Measurements from ENCODE around the gene DHX38.
"Not testable (repeated sequence)": the region's sequence is repeated elsewhere in the genome, so short reads cannot be mapped to it uniquely, and the experiment has no call there.

Gene DHX38

DNA sequence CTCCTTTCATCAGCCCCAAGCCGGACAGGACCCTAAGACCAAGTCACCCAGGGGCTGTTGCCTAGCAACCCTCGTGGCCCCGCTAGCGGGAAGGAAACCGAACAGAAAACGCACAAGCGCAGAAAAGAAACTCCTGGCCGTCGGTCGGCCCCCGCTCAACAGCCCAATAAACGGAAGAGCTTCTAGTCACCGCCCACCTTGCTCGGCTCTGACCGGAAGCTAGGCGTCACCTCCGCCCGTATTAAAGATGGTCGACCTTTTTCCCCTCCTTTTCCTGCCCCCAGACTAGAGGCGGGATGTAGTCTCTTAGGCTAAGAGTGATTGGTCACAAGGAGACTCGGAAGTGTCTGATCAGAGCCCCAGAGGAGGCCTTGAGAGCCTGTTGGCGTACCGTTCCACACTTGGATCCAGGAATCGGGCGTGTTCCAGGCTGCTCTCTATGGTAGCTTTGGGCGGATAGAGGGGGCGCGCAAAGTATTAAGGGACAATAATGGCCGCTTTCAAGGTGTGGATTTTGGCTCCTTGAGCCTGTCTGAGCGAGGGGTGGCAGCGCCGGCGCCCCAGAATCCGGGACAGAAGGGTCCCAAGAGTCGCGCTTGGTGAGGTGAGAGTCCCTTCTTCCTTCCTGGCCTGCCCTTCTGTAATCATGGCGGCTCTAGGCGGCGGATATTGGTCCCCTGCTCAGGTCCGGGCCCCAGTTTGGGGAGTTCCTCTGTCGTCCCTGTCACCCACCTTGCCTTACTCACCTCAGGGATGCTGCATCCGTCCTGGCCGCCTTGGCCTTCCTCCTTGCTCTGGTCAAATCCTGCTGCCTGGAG is at the start of gene DHX38, which contains the start of gene TXNL4B:
Gene DHX38 (plus strand): TSS at position 400 of the 818 bp plus-strand sequence. CDS start 2,311 bp downstream, outside the sequence.
Gene TXNL4B (minus strand): TSS at position 173 of the 818 bp plus-strand sequence. CDS start 2,871 bp downstream, outside the sequence.
- Histone ChIP-seq H3K4me3 (ENCODE audit: low read depth, low read length) (peak within 1 kb of the TSS; percentile 98), H3K9ac (ENCODE audit: low read length) (peak within 1 kb of the TSS; percentile 88), H3K9me3 (ENCODE audit: control insufficient read depth, insufficient read depth, low read depth, low read length) (no peaks in the 10 kb centered on the region), H3K4me1 (ENCODE audit: control insufficient read depth, insufficient read depth, low read length) (peaks cover 11% of the 10 kb centered on the region), H3K36me3 (ENCODE audit: control insufficient read depth, insufficient read depth, low read length) (peaks cover 43% of the 10 kb centered on the region), H3K27ac (ENCODE audit: low read depth, low read length) (peak within 1 kb of the TSS; percentile 73), H3K27me3 (ENCODE audit: control insufficient read depth, insufficient read depth, low read length) (no peaks in the 10 kb centered on the region)

DNA sequence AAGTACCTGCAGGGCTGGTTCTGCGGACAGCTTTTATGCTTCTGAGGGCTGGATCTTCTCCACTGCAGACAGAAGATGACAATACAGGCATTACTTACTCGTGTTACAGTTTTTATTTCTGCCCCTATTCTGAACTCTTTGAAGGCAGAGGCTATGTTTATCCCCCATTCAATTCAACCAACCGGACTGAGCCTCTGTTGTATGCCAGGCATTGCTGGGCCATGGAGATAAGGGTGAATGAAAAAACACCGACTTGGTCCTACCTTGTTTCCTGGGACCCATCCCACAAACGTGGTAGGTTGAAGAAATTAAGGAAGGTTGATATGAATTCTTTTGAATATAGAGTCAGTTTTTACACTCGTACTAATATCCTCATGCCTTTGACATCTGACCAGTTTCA is 49.4 kb upstream of the DHX38 start:
- no peak overlapping the region for H3K27ac ChIP-seq (ENCODE audit: low read depth, low read length)
- no peak overlapping the region for H3K4me3 ChIP-seq (ENCODE audit: low read depth, low read length)
- no peaks in the 10 kb centered on the region for H3K4me1 ChIP-seq (ENCODE audit: control insufficient read depth, insufficient read depth, low read length)
- H3K27me3 ChIP-seq (ENCODE audit: control insufficient read depth, insufficient read depth, low read length): no peaks in the 10 kb centered on the region
- no peak overlapping the region for H3K9ac ChIP-seq (ENCODE audit: low read length)
- peaks cover 4% of the 10 kb centered on the region; the same call in 1 of the 2 replicates for H3K9me3 ChIP-seq (ENCODE audit: control insufficient read depth, insufficient read depth, low read depth, low read length)
- H3K36me3 ChIP-seq (ENCODE audit: control insufficient read depth, insufficient read depth, low read length): no peaks in the 10 kb centered on the region

DNA sequence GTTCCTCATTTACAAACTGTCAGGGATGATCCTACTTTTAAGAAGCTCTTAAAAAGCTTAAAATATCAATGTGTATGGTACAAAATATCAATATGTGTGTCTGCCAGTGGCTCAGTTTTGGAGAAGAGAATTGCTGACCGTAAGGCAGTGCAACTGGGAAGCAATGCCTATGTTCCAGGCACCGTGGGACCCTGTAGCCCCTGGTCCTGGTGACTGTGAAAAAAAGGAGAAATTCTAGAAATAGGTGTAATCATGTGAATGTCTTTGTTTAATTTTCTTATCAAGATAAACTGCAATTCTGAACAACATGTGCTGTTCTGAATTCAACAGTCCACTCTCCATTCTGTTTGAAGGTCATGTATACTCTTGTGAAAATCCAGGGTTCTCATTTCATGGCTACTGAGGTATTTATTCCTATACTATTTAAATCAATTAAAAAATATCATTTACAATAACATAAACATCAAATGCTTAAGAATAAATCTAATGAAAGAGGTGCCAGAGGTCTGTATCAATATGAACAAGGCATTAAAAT is 48.8 kb upstream of the DHX38 start:
- H3K27me3 ChIP-seq (ENCODE audit: control insufficient read depth, insufficient read depth, low read length): no peaks in the 10 kb centered on the region

DNA sequence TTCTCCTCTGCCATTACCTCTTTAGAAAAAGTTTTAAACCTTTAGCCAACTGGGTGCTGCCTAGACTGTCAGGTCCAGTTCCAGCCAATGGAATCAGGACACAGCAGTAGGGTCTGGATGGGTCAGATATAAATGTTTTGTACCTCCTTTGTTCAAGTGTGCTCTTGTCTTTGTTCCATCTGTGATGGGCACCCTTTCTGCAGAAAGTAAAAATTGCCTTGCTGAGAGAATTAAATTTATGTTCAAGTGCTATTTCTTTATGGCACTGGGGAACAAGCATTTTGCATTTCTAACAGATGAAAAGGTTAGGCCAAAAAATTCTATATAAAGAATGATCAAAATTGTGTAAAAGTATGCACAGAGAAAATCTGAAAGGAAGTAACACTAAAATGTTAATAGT is 44.5 kb upstream of the DHX38 start:
- Histone ChIP-seq H3K9ac (ENCODE audit: low read length) (no peak overlapping the region), H3K4me1 (ENCODE audit: control insufficient read depth, insufficient read depth, low read length) (no peaks in the 10 kb centered on the region), H3K36me3 (ENCODE audit: control insufficient read depth, insufficient read depth, low read length) (no peaks in the 10 kb centered on the region), H3K27ac (ENCODE audit: low read depth, low read length) (no peak overlapping the region), H3K9me3 (ENCODE audit: control insufficient read depth, insufficient read depth, low read depth, low read length) (peaks cover 8% of the 10 kb centered on the region; the same call in 1 of the 2 replicates), H3K4me3 (ENCODE audit: low read depth, low read length) (no peak overlapping the region), H3K27me3 (ENCODE audit: control insufficient read depth, insufficient read depth, low read length) (no peaks in the 10 kb centered on the region)

More for the DNA sequence above, 48.8 kb upstream of the DHX38 start:
- H3K9ac ChIP-seq (ENCODE audit: low read length): no peak overlapping the region
- H3K4me1 ChIP-seq (ENCODE audit: control insufficient read depth, insufficient read depth, low read length): no peaks in the 10 kb centered on the region
- H3K27ac ChIP-seq (ENCODE audit: low read depth, low read length): no peak overlapping the region
- no peaks in the 10 kb centered on the region for H3K36me3 ChIP-seq (ENCODE audit: control insufficient read depth, insufficient read depth, low read length)
- H3K9me3 ChIP-seq (ENCODE audit: control insufficient read depth, insufficient read depth, low read depth, low read length): peaks cover 5% of the 10 kb centered on the region; the same call in 1 of the 2 replicates
- H3K4me3 ChIP-seq (ENCODE audit: low read depth, low read length): no peak overlapping the region

DNA sequence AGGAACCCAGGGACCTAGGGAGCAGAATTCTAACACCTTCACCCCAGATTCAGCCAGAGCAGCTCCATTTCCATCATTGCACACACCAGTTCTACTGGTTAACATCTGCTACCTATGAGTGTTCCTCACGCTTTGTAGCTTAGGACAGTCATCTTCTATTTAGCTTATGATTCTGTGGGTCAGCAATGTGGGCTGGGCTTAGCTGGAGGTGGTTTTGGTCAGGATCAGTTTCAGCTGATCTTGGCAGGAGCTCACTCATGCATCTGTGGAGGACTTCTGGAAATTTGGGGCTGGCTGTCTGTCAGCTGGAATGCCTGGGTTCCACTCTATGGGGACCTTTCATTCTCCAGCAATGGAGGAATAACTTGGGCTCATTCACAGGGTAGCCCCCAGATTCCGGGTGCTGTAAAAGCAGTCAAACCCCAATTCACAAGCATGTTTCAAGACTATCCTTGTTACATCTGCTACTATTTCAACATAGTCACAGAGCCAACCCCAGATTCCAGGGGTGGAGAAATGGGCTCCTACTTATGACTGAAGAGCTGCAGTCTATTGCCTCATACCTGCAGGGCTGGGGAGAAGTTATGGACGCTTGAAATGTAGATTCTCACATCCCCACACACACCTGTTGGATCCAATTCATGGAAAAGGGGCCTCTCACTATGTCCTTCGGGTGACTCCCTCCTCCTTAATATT is 42.7 kb upstream of the DHX38 start:
- no peaks in the 10 kb centered on the region for H3K4me1 ChIP-seq (ENCODE audit: control insufficient read depth, insufficient read depth, low read length)
- H3K27ac ChIP-seq (ENCODE audit: low read depth, low read length): no peak overlapping the region
- H3K27me3 ChIP-seq (ENCODE audit: control insufficient read depth, insufficient read depth, low read length): no peaks in the 10 kb centered on the region
- H3K9ac ChIP-seq (ENCODE audit: low read length): no peak overlapping the region
- H3K4me3 ChIP-seq (ENCODE audit: low read depth, low read length): no peak overlapping the region
- no peaks in the 10 kb centered on the region for H3K36me3 ChIP-seq (ENCODE audit: control insufficient read depth, insufficient read depth, low read length)
- peaks cover 8% of the 10 kb centered on the region; the same call in 1 of the 2 replicates for H3K9me3 ChIP-seq (ENCODE audit: control insufficient read depth, insufficient read depth, low read depth, low read length)

DNA sequence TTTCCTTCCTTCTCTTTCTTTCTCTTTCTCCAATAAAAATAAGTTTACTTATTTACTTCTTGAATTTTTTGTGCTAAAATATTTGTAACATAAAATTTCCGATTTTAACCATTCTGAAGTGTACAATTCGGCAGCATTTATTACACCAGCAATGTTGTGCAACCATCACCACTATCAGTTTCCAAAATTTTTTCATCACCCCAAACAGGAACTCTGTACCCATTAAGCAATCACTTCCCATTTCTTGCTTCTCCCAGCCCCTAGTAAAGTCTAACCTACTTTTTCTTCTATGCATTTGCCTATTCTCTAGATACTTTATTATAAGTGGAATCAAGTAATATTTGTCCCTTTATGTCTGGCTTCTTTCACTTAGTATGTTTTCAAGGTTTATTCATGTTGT is 41.8 kb upstream of the DHX38 start:
- H3K9ac ChIP-seq (ENCODE audit: low read length): no peak overlapping the region
- no peaks in the 10 kb centered on the region for H3K4me1 ChIP-seq (ENCODE audit: control insufficient read depth, insufficient read depth, low read length)
- H3K4me3 ChIP-seq (ENCODE audit: low read depth, low read length): no peak overlapping the region
- H3K36me3 ChIP-seq (ENCODE audit: control insufficient read depth, insufficient read depth, low read length): no peaks in the 10 kb centered on the region
- H3K9me3 ChIP-seq (ENCODE audit: control insufficient read depth, insufficient read depth, low read depth, low read length): peaks cover 8% of the 10 kb centered on the region; the same call in 1 of the 2 replicates
- no peak overlapping the region for H3K27ac ChIP-seq (ENCODE audit: low read depth, low read length)
- H3K27me3 ChIP-seq (ENCODE audit: control insufficient read depth, insufficient read depth, low read length): no peaks in the 10 kb centered on the region

DNA sequence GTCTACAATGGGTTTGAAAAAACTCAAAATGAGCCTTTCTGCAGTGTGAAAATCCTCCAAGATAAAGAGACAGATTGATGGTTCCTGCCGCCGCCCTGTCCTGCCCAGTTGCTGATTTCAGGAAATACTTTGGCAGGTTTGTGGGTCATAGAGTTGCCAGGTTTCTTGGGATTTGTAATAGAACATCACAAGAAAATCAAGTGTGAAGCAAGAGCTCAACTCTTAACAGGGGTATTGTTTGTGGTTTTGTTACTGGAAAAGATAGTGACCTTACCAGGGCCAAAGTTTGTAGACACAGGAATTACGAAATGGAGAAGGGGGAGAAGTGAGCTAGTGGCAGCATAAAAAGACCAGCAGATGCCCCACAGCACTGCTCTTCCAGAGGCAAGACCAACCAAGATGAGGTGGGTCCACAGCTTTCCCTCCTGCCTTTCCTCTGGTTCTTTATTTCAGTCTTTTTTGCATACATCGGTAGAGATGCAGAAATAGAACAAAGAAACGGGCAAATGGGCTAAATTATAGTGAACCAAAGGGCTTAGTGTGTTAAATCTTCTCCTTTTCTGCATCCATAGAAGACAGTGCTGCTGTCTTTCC is 39.3 kb upstream of the DHX38 start, which contains the start of gene HP:
Gene HP (plus strand): TSS at position 252 of the 594 bp plus-strand sequence. CDS start 148 bp downstream, at position 400.
- H3K4me3 ChIP-seq (ENCODE audit: low read depth, low read length); H3K9ac ChIP-seq (ENCODE audit: low read length); H3K27ac ChIP-seq (ENCODE audit: low read depth, low read length); H3K9me3 ChIP-seq (ENCODE audit: control insufficient read depth, insufficient read depth, low read depth, low read length); H3K36me3 ChIP-seq (ENCODE audit: control insufficient read depth, insufficient read depth, low read length); H3K27me3 ChIP-seq (ENCODE audit: control insufficient read depth, insufficient read depth, low read length); H3K4me1 ChIP-seq (ENCODE audit: control insufficient read depth, insufficient read depth, low read length): not testable (repeated sequence)

DNA sequence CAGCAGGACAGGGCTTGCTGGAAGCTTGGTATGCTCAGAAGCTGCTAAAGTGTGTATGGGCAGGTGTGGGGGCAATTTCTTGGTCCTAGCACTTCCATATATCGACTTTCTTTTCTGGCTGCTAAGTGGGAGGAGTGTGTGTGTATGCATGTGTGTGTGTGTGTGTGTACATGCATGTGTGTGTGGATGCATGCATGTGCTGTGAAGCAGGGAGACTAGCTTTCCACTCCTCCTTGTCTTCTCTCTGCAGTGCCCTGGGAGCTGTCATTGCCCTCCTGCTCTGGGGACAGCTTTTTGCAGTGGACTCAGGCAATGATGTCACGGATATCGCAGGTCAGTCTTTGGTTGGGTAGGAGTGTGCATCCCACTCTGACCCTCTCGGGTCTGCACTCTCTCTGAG is 37.7 kb upstream of the DHX38 start:
- Histone ChIP-seq H3K27ac (ENCODE audit: low read depth, low read length) (no peak overlapping the region), H3K9me3 (ENCODE audit: control insufficient read depth, insufficient read depth, low read depth, low read length) (no peaks in the 10 kb centered on the region), H3K4me3 (ENCODE audit: low read depth, low read length) (no peak overlapping the region), H3K27me3 (ENCODE audit: control insufficient read depth, insufficient read depth, low read length) (no peaks in the 10 kb centered on the region), H3K4me1 (ENCODE audit: control insufficient read depth, insufficient read depth, low read length) (no peaks in the 10 kb centered on the region), H3K36me3 (ENCODE audit: control insufficient read depth, insufficient read depth, low read length) (no peaks in the 10 kb centered on the region), H3K9ac (ENCODE audit: low read length) (no peak overlapping the region)

DNA sequence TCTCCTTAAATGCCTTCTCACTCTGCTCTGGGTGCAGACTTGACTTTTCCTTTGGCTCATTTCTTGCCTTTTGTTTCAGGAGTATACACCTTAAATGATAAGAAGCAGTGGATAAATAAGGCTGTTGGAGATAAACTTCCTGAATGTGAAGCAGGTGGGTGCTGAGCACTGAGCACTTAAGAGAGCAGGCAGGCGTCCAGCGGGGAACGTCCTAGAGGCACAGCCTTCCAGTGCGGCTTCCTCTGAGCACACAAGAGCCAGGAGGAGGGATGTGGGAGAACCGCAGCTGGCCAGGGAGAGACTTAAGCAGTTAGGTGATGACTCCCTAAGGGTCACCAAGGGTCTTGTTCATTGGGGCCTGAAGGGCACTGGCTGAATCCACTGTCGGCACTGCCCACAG is 36.3 kb upstream of the DHX38 start:
- not testable (repeated sequence) for H3K9me3 ChIP-seq (ENCODE audit: control insufficient read depth, insufficient read depth, low read depth, low read length); H3K9ac ChIP-seq (ENCODE audit: low read length); H3K27me3 ChIP-seq (ENCODE audit: control insufficient read depth, insufficient read depth, low read length); H3K36me3 ChIP-seq (ENCODE audit: control insufficient read depth, insufficient read depth, low read length); H3K27ac ChIP-seq (ENCODE audit: low read depth, low read length); H3K4me1 ChIP-seq (ENCODE audit: control insufficient read depth, insufficient read depth, low read length); H3K4me3 ChIP-seq (ENCODE audit: low read depth, low read length)

DNA sequence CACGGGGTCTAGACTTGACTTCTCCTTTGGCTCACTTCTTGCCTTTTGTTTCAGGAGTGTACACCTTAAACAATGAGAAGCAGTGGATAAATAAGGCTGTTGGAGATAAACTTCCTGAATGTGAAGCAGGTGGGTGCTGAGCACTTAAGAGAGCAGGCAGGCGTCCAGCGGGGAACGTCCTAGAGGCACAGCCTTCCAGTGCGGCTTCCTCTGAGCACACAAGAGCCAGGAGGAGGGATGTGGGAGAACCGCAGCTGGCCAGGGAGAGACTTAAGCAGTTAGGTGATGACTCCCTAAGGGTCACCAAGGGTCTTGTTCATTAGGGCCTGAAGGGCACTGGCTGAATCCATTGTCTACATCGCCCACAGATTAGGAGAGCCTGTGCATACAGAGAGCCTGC is 34.6 kb upstream of the DHX38 start:
- not testable (repeated sequence) for H3K27ac ChIP-seq (ENCODE audit: low read depth, low read length); H3K4me1 ChIP-seq (ENCODE audit: control insufficient read depth, insufficient read depth, low read length); H3K9me3 ChIP-seq (ENCODE audit: control insufficient read depth, insufficient read depth, low read depth, low read length); H3K27me3 ChIP-seq (ENCODE audit: control insufficient read depth, insufficient read depth, low read length); H3K36me3 ChIP-seq (ENCODE audit: control insufficient read depth, insufficient read depth, low read length); H3K4me3 ChIP-seq (ENCODE audit: low read depth, low read length); H3K9ac ChIP-seq (ENCODE audit: low read length)

Data from HUES6 (cell line).